Left hindlimb (tissue), 1 donor: Measurements from ENCODE around the gene LCNL1.
"Not testable (repeated sequence)": the region's sequence is repeated elsewhere in the genome, so short reads cannot be mapped to it uniquely, and the experiment has no call there.

Experiments
- DNase-seq: peaks from one replicate; pipeline ENCODE4 v3.0.0-alpha.2; 2018

Gene LCNL1

DNA sequence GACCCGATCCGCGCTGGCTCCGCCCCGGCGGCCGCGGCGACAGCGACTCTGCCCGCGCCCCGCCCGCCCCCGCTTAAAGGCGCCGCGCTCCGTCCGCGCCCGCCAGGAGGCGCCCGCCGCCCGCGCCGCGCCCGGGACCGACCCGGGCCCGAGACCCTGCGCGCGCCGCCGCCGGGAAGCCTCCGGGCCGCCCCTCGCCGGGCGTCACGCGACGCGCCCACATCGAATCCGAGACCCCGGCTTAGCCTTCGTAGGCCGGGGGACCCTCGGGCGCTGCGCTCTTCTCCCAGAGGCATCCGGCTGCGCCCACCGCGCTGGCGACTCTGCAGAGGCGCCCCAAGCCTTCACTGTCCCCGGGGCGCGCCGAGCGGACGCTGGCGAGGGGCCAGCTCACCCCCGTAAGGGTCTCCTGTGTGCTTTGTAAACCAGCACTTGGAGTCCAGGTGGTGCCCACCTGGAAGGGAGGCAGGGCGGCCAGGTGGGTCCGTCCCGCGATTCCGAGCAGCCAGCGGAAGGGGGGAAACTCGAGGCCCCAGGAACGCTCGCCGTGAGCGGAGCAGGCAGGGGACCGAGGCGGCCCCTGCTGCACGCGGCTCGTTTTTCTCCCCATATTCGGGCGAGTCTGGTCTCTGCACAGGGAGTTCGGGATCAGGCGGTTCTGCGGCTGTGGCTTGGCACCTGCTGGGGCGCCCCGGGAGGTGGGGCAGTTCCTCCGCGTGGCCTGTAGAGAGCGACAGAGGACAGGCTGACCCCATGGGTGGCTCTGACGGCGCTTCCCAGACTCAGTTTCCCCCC, 45.7 kb downstream of the LCNL1 start:
- DNase-seq, result no peak

DNA sequence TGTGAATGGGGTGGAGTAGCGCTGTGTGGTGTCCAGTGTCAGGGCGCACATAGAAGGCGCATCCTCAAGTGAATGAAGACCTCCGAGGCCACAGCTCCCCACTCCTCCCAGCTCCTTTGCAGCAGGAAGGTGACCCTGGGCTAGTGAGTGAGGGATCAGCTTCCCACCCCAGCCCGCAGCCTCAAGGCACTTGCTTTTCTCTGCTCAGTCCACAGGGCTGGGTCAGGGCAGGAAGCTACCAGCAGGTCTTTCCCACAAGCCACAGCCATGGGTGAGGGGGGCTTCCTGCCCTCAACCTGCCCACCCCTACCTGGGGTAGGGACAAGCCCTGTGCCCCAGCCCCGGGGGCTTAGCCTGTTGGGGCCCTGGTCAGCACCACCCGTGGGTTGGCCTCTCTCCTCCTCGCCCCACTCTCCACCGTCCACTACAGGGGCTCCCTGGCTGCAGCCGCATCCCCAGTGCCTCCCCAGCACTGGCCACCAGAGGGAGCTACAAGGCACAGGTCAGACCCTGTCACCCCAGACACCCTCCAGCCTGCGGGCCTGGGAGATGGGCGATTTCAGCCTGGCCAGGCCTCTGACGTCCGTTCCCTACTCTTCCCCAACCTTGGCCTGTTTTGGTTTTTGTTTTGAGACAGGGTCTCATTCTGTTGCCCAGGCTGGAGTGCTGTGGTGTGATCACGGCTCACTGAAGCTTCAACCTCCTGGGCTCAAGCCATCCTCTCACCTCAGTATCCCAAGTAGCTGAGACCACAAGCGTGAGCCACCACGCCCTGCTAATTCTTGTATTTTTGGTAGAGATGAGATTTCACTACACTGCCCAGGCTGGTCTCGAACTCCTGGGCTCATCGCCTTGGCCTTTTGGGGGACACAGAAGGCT, 46.5 kb downstream of the LCNL1 start:
- DNase-seq, result no peak

DNA sequence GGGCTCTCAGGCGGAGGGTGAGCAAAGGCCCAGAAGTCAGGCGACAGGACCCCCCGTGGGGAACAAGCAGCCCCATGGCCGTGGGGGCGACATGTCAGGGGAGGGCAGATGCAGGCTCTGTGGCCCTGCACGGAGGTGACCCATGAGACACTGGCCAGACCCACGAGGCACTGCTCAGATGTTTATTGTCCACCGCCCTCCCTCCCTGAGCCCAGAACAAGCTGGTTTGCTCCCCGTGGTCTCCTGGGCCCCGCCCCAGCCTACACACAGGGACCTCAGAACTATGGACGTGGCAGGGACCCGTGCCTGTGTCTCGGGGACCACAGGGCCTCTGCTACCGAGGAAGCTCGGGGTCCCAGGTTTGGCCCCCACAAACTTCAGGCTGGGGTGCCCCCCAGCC, 47.2 kb downstream of the LCNL1 start:
- no peak for DNase-seq

GRCh38 chr9:137030538-137031527, 48.0 kb downstream of the LCNL1 start:
- DNase-seq, result no peak

- DNase-seq, result no peak
These were observed 49.3 kb downstream of the LCNL1 start, which contains the start of gene FUT7 for GRCh38 chr9:137031904-137032640. Gene FUT7 (minus strand): TSS chr9:137032088. CDS start chr9:137031991, 97 bp downstream.

- DNase-seq, result no peak
These were observed 50.1 kb downstream of the LCNL1 start for GRCh38 chr9:137032858-137033257.

DNA sequence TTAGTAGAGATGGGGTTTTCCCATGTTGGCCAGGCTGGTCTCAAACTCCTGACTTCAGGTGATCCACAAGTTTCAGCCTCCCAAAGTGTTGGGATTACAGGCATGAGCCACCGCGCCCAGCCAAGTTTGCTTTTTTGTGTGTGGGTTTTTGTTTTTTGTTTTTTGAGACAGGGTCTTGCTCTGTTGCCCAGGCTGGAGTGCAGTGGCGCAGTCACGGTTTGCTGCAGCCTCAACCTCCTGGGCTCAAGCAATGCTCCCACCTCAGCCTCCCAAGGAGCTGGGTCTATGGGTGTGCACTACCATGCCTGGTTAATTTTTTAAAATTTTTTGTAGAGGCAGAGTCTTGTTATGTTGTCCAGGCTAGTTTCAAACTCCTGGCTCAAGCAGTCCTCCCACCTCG, 50.7 kb downstream of the LCNL1 start:
- not testable (repeated sequence) for DNase-seq

DNA sequence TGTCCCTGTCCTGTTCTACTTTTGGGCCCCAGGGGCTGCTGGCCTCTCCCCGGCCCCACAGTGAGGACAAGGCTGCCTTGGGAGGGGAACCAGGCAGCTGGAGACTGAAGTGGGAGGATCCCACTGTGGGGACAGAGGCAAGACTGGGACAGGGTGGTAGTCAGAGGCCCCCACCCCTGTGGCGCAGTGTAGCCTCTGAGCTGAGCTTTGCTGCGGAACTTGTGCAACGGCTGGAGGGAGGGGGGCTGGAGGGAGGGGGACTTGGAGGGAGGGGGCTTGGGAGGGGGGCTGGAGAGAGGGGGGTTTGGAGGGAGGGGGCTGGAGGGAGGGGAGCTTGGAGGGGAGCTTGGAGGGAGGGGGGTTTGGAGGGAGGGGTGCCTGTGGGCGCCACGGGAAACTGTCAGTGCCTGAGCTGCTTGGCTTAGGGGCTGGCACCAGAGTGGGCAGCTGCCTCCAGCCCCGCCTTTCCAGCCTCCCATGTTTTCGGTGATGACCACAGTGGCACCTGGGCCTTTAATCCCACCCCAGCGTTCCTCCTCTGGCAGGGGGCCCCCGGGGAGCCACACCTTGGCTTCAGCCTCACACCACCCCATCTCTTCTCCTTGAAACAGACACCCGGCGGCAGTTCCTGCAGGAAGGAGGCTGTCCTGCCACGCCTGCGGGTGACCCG, 51.4 kb downstream of the LCNL1 start:
- DNase-seq, result no peak

- peak; percentile 88 for DNase-seq
These were observed 52.1 kb downstream of the LCNL1 start for GRCh38 chr9:137034709-137035506.
